GM06990 (cell line): Measurements from ENCODE around the gene TAF13.

Experiments used
- DNase-seq: peaks from one replicate; pipeline ENCODE4 v3.0.0-alpha.2; 2011; ENCODE audit not compliant: insufficient read length; ENCODE audit errors: extremely low read depth
- H3K27me3 ChIP-seq: replicated peaks from 2 replicates; pipeline ENCODE4 v1.6.0; 2011; ENCODE audit warnings: low read length; ENCODE audit not compliant: control insufficient read depth, insufficient read depth
- H3K36me3 ChIP-seq: 2 replicates; pipeline ENCODE4 v1.5.1; 2011; ENCODE audit warnings: low read length; ENCODE audit not compliant: control insufficient read depth, insufficient read depth
- H3K4me3 ChIP-seq: replicated peaks from 2 replicates; pipeline ENCODE4 v1.5.1; 2011; ENCODE audit warnings: low read depth, mild to moderate bottlenecking, control low read depth, low read length
- TF ChIP-seq, protein P1 (sequence below): IDR thresholded peaks from 2 replicates; pipeline ENCODE4 v1.5.1; 2011; ENCODE audit warnings: low read length, control low read depth, mild to moderate bottlenecking, inconsistent platforms; ENCODE audit not compliant: insufficient read depth, poor library complexity, severe bottlenecking

The TAF13 gene

DNA sequence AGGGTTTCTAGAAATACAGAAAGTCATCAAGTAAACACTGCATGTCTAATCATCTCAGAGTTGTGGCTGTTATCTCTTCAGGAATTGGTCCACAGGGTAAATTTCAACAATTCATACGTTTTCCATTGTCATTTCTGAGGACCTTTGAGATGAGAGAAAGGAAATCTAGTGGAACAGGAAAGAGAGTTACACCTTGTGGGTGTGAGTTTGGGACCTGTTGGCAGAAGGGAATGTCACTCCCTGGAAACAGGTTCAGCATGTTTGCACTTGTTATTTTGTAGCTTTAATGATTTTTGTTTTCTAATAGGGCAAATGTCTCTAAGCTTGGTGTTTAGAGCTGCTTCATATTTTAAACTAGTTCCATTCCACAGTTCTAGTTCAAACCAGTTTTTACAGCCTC lies 20.3 kb upstream of the TAF13 start:
- DNase-seq: no peak
- peaks cover 2% of the 10 kb centered on the region for H3K36me3 ChIP-seq
- H3K27me3 ChIP-seq: no peaks in the 10 kb centered on the region
- no peak overlapping the region for H3K4me3 ChIP-seq
- TF ChIP-seq, protein P1, sequence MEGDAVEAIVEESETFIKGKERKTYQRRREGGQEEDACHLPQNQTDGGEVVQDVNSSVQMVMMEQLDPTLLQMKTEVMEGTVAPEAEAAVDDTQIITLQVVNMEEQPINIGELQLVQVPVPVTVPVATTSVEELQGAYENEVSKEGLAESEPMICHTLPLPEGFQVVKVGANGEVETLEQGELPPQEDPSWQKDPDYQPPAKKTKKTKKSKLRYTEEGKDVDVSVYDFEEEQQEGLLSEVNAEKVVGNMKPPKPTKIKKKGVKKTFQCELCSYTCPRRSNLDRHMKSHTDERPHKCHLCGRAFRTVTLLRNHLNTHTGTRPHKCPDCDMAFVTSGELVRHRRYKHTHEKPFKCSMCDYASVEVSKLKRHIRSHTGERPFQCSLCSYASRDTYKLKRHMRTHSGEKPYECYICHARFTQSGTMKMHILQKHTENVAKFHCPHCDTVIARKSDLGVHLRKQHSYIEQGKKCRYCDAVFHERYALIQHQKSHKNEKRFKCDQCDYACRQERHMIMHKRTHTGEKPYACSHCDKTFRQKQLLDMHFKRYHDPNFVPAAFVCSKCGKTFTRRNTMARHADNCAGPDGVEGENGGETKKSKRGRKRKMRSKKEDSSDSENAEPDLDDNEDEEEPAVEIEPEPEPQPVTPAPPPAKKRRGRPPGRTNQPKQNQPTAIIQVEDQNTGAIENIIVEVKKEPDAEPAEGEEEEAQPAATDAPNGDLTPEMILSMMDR: no peak

DNA sequence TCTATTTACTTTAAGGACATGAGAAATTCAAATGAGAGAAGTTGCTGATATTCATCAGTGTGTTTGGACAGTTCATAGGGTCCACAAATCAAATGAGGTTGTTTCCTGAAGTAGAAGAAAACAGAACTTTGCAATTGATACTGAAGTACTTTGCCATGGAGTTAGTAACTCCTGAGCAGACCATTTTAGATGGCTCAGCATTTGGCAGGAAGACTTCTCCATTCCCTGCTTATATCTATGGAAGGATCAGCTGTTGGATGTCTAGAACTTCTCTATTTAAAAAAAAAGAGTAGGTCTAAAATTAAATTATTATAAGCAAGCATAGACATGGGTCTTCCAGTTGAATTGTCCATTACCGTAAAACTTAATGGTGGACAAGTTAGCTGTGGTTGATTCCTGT lies 19.8 kb upstream of the TAF13 start:
- Histone ChIP-seq H3K4me3 (no peak overlapping the region), H3K27me3 (no peaks in the 10 kb centered on the region), H3K36me3 (peaks cover 2% of the 10 kb centered on the region)
- DNase-seq: no peak
- TF ChIP-seq, protein P1: no peak

DNA sequence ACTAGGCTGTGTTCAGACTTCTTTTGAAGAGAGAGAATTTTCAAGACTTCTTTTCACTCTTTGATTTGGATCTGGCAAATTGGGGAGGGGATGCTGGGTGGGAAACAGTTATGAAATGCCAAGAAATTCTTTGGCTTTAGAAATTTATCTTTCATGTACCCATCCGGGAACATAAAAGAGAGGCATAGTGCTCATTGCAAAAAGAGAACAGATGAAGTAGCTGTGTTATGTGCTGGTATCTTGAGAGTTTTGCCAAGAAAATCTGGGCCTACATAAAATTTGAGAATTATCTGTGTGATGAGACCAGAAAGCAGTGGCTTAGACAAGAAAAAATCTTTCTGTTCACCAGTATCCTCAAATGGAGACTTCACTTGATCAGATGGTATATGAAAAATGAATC lies 19.1 kb upstream of the TAF13 start:
- H3K36me3 ChIP-seq: peaks cover 2% of the 10 kb centered on the region
- TF ChIP-seq, protein P1: no peak
- DNase-seq: no peak
- no peak overlapping the region for H3K4me3 ChIP-seq
- no peaks in the 10 kb centered on the region for H3K27me3 ChIP-seq

DNA sequence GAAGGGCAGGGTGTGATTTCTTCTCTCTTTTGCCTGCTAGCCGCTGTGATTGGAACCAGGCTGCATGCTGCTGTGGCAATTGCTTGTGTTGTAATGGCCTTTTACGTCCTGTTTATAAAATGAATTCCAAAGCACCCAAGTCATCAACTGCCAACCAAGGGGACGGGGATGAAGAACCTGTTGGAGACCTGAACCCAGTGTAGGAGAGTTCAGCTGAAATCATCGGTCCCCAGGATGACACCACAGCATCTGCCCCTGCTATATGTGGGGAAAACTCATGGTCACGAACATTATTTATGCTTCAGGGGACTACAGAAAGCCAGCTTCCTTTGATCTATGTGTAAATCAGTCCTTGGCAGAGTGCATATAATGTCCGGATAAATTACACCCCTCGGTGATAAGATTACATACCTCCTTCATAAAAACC lies 18.6 kb upstream of the TAF13 start:
- no peak for DNase-seq
- TF ChIP-seq, protein P1: no peak
- H3K4me3 ChIP-seq: no peak overlapping the region
- H3K36me3 ChIP-seq: peaks cover 2% of the 10 kb centered on the region
- H3K27me3 ChIP-seq: no peaks in the 10 kb centered on the region

DNA sequence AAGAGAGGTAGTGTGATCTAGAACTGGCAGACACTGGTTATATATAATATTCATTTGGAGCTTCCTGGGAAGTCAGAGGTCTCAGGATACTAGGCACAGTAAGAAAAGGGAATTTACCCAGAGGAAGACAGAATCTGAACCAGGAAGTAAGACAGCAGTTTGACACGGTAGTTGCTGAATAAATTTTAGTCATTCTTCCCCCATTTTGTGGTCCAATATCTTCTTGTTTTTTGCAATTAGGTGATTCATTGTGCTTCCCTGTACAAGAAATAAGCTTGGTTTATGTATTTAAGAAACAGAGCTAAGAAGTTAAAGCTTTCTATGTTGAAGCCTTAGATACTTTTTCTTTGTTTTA lies 16.0 kb upstream of the TAF13 start:
- no peak for DNase-seq
- Histone ChIP-seq H3K27me3 (no peaks in the 10 kb centered on the region), H3K4me3 (peak overlapping the region; percentile 82), H3K36me3 (peaks cover 2% of the 10 kb centered on the region)
- TF ChIP-seq, protein P1: no peak
